NCI-H2107 (cell line): Measurements from ENCODE around the gene LRRC37A3.
A peak's percentile ranks its signal among the peaks of the same experiment; 100 is the strongest.
"Not testable (repeated sequence)": the region's sequence is repeated elsewhere in the genome, so short reads cannot be mapped to it uniquely, and the experiment has no call there.

Source experiments
- DNase-seq: peaks from one replicate; lab custom pipeline; 2025; lab: John Stamatoyannopoulos, UW

The LRRC37A3 gene

GRCh38 chr17:64830631-64831040 is 88.6 kb downstream of the LRRC37A3 start:
- not testable (repeated sequence) for DNase-seq

GRCh38 chr17:64829824-64830630 is 89.3 kb downstream of the LRRC37A3 start:
- not testable (repeated sequence) for DNase-seq

- not testable (repeated sequence) for DNase-seq
These were observed 90.2 kb downstream of the LRRC37A3 start for GRCh38 chr17:64829068-64829467.

- DNase-seq: not testable (repeated sequence)
These were observed 100.4 kb downstream of the LRRC37A3 start for GRCh38 chr17:64818904-64819303.

- DNase-seq: not testable (repeated sequence)
These were observed 103.5 kb downstream of the LRRC37A3 start for GRCh38 chr17:64815833-64816198.

- DNase-seq: not testable (repeated sequence)
These were observed 104.1 kb downstream of the LRRC37A3 start for GRCh38 chr17:64814993-64815832.

- DNase-seq: peak; percentile 22
These were observed 110.9 kb downstream of the LRRC37A3 start for GRCh38 chr17:64808178-64808977.
